ENCODE results near the gene SWT1.

DNA sequence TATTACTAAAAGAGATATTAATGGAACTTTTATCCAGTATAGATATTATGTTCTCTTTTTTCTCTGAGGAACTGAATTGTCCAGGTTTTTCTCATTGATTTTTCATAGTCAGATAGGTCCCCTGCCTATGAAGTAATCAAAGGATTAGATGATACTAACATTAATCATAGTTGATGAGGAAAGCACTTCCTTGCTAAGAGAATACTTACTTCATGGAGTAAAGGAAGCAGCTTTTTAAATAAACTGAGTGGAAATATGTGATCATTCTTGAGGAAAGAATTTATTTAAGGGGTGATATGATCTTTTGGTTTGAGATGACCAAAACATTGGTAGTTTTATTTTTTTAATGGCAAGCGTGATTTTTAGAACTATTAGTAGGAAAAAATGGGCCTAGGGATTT, 58.9 kb downstream of the SWT1 start:
- TF ChIP-seq RAD21 (IDR thresholded peaks at IDR 0.05; ENCODE audit: low read length) = no peak
- no peak for TF ChIP-seq POLR2A (IDR thresholded peaks at IDR 0.05; ENCODE audit: low read depth, low read length)
- TF ChIP-seq, protein P1, sequence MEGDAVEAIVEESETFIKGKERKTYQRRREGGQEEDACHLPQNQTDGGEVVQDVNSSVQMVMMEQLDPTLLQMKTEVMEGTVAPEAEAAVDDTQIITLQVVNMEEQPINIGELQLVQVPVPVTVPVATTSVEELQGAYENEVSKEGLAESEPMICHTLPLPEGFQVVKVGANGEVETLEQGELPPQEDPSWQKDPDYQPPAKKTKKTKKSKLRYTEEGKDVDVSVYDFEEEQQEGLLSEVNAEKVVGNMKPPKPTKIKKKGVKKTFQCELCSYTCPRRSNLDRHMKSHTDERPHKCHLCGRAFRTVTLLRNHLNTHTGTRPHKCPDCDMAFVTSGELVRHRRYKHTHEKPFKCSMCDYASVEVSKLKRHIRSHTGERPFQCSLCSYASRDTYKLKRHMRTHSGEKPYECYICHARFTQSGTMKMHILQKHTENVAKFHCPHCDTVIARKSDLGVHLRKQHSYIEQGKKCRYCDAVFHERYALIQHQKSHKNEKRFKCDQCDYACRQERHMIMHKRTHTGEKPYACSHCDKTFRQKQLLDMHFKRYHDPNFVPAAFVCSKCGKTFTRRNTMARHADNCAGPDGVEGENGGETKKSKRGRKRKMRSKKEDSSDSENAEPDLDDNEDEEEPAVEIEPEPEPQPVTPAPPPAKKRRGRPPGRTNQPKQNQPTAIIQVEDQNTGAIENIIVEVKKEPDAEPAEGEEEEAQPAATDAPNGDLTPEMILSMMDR (conservative IDR thresholded peaks at IDR 0.05; ENCODE audit: low read depth, low read length) = no peak
- TF ChIP-seq SMC3 (IDR thresholded peaks at IDR 0.05; ENCODE audit: low read depth, low read length) = no peak
- no peak for TF ChIP-seq CHD1 (IDR thresholded peaks at IDR 0.05; ENCODE audit: low read depth, low read length)
- TF ChIP-seq, protein P2, sequence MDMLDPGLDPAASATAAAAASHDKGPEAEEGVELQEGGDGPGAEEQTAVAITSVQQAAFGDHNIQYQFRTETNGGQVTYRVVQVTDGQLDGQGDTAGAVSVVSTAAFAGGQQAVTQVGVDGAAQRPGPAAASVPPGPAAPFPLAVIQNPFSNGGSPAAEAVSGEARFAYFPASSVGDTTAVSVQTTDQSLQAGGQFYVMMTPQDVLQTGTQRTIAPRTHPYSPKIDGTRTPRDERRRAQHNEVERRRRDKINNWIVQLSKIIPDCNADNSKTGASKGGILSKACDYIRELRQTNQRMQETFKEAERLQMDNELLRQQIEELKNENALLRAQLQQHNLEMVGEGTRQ (IDR thresholded peaks at IDR 0.05; ENCODE audit: low read depth, low read length) = no peak
- no peak for TF ChIP-seq MAFK (IDR thresholded peaks at IDR 0.05; ENCODE audit: low read depth, low read length)
- TF ChIP-seq, protein P3, sequence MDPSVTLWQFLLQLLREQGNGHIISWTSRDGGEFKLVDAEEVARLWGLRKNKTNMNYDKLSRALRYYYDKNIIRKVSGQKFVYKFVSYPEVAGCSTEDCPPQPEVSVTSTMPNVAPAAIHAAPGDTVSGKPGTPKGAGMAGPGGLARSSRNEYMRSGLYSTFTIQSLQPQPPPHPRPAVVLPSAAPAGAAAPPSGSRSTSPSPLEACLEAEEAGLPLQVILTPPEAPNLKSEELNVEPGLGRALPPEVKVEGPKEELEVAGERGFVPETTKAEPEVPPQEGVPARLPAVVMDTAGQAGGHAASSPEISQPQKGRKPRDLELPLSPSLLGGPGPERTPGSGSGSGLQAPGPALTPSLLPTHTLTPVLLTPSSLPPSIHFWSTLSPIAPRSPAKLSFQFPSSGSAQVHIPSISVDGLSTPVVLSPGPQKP (IDR thresholded peaks at IDR 0.05; ENCODE audit: borderline replicate concordance, low read depth, low read length) = no peak
- TF ChIP-seq MXI1 (IDR thresholded peaks at IDR 0.05; ENCODE audit: borderline replicate concordance, low read depth, low read length) = no peak
- no peak for TF ChIP-seq RCOR1 (IDR thresholded peaks at IDR 0.05; ENCODE audit: insufficient replicate concordance, low read length)

Data from IMR-90 (cell line).